ENCODE results near the gene DENND1A.
"Not testable (repeated sequence)": the region's sequence is repeated elsewhere in the genome, so short reads cannot be mapped to it uniquely, and the experiment has no call there.

DENND1A gene

DNA sequence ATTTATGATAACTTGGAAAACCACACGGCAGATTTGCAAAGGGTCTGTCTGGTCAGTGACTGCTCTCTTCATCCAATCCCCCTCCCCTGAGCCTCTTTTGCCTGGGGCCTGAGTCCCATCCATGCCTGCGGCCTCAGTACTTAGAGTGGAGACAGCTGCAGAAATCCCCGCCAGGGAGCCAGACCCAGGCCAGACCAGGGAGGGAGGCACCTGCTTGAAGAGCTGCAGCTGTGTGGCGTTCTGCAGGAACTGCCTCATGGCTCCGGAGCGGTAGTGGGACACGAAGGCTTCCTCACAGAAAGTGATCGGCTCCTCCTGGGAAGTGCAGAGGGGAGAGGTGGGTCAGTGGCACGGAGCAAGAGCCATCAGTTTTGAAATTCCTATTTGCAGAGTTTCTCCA lies 472.3 kb downstream of the DENND1A start:
- DNase-seq (ENCODE audit: low read depth in 2 of 2): no peak

DNA sequence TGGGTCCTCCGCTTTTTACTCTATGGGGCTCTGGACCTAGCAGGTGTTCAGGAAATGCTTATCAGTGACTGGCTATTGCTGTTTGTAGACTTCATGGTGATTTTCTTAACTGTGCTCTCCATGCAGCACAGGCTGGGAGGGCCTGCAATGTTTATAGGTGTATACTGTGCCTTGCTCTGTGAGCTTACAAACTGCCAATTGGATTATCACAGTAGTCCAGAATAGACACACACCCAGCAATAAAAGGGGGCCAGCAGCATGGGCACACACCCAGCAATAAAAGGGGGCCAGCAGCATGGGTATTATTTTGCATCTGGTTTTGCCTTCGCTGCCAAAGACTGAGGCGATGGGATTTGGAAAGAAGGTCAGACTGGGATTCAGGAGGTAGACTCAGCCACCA lies 473.9 kb downstream of the DENND1A start:
- no peak for DNase-seq (ENCODE audit: low read depth in 2 of 2)

DNA sequence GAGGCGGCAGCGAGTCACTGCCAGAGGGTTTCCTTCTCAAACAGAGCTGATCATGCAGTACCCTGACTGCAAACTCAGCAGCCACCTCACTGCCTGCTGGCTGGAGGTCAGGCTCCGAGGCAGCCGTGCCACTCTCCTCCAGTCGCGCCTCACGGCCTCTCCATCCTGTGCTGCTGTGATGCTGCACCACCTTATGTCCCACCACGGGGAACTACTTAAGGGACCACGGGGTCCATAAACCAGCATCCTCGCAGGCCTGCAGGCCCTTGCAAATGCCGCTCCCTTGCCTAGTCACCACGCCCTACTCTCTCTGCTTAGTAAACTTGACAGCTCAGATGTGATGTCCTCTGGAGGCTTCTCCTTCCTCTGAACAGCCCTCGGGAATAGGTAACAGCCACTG lies 474.7 kb downstream of the DENND1A start:
- no peak for DNase-seq (ENCODE audit: low read depth in 2 of 2)

DNA sequence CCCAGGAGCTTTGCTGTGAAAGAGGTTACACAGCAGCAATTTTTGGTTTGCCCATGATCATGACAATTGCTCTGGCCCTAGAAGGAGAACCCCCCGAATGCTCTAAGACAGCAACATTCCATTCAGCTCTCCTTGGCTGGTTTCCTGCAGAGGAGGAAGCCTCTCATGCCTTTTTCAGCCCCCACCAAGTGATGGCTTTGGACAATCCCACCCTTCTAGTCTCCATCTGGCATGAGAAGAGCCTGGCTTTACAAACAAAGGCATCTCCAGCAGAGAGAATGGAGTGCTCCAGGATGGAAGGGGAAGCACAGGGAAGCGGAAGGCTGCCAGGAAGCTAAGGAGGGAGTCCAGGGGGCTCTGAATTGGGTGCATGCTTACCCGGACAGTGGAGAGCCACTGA lies 475.6 kb downstream of the DENND1A start:
- DNase-seq (ENCODE audit: low read depth in 2 of 2): no peak

DNA sequence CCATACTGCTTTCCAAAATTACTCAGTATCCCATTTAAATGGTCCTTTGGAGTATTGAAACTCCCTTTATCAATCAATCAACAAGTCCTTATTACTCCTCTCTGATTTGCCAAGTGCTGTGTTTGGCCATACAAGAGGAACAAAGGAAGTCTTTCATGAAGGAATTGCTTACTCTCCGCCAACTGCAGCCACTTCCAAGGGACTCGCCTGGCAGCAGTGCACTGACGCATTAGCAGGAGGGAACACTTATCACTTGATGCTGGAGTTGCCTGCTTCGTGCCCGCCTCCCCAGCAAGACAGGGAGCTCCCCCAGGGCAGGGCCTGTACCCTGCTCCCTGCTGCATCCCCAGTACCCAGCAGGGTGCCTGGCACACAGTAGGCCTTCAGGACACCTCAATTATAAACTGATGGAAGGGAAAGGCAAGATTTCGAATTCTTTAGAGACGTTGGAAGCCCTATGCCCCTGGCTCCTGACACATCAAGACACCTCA lies 476.1 kb downstream of the DENND1A start:
- DNase-seq (ENCODE audit: low read depth in 2 of 2): no peak

DNA sequence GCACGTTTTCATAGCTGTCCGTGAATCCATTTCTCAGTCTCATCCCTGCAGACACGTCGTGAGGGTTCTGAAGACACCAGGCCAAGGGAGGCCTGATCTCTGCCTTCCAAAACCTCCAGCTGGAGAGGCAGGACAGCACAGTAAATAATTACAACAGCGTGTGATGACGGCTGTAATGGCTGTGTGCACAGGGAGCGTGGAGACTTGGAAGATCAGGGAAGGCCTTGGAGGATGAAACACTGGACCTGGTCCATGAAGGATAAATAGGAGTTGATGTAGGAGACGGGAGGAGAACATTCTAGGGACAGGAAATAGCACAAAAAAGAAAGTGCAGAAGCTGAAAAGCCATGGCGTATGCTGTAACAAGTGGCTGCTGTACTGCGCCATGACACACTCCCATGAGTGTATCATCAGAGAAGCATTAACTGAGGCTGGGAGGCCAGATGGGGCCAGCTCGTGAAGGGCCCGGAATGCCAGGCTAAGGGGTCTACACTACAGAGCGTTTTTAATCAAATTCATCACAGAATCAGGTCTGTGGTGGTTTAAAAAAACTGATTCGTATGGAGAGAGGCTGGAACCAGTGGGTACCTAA lies 476.8 kb downstream of the DENND1A start:
- no peak for DNase-seq (ENCODE audit: low read depth in 2 of 2)

DNA sequence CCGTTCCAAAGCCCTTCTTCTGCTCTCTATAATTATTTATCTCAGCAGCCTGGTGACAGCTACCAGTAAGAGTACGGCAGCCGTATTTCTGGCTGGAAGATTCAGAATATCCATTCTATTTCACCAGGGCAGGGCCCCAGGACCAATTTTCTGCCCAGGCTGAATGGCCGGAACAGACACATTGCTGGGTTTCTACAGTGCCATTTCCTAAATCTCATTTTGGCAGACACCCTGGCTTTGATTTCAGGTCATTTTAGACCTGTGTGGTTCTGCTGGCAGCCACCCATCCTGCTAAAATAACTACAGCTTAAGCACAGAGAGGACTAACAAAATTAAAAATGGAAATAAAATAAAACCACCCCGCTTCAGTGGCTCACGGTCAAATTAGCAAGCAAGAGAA lies 478.9 kb downstream of the DENND1A start:
- no peak for DNase-seq (ENCODE audit: low read depth in 2 of 2)

DNA sequence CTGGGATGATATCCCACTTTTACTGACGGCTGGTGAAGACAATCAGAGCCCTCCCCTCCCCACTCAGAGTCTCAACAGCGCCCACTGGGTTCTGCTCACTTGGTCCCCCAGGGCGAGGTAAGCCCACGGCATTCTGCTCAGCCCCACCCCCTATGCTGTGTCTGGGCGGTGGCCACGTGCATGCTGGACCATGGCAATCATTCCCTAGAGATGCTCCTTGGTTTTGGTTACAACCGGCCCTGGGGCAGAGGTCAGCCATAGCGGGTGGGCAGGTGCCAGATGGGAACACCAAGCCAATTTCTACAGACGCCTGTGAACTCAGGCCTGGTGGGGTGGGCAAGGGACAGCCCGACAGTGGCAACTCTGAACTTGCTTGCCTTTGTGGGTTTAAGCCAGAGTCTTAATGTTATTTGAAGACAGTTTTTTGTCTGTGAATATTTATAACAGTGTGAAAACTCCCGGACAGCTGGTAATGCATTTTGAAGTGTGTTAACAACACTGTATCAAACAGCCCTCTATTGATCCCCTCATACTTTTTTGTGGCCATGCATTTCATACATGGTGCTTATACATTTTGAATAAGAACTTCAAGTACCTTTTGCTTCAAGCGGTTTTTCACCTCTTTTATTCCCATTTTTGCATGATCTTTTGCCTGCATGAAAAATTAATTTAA lies 479.7 kb downstream of the DENND1A start:
- DNase-seq (ENCODE audit: low read depth in 2 of 2): no peak

DNA sequence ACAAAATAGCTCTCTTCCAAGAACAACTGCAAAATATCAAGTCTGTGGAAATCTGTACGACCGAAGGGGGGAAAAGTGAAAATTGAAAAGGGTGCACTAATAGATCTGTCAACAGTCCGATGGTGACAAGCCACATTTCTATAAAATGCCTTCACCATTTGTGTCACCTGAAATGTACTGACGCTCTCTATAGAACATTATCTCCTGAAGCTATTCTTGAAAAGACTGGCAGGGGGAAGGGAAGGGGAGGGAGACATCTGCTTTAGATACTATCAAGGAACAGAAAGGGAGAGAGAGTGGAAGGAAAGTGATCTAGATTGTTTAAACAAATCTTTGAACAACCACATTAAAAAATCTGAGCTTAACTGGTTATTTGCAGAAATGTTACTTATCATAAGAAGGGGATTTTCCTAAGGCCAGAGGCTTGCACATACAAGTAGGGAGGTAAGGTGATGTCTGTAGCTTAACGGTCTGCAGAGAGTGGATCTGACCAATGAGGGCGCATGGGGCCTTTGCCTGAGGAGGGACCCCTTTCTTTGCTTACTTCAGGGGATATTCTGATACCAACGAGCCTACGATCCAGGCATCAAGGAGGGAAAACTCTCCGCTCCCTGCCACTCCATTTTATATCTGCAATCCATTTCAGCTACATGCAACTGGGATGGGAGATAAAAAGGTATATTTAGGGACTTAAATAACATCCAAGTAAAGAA lies 481.8 kb downstream of the DENND1A start:
- DNase-seq (ENCODE audit: low read depth in 2 of 2): no peak

DNA sequence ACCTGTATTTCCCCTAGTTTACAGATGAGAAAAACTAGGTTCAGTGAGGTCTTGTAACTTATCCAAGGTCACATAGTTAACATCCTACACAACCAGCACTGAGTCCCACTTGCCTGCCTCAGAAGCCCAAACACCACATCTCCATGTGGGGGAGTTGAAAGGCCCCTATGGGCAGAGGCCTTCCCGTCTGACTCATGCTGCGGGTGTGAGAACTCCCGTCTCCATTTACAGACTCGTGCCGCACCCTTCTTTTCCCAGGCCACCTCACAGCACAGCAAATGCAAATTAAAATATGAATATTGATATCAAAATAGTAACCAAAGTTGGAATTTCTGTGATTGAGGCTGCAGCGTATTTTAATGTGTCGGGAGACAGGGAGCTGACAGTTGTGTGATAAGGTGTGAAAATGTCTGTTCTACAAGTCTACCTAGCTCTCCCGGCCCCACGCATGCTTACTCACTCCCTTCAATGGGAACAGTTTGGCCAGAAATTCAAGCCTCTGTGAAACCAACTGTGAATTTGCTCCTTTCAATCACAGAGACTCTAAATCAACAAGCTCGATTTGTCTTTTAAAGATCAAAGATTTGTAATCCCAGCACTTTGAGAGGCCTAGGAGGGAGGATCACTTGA lies 483.8 kb downstream of the DENND1A start:
- no peak for DNase-seq (ENCODE audit: low read depth in 2 of 2)

DNA sequence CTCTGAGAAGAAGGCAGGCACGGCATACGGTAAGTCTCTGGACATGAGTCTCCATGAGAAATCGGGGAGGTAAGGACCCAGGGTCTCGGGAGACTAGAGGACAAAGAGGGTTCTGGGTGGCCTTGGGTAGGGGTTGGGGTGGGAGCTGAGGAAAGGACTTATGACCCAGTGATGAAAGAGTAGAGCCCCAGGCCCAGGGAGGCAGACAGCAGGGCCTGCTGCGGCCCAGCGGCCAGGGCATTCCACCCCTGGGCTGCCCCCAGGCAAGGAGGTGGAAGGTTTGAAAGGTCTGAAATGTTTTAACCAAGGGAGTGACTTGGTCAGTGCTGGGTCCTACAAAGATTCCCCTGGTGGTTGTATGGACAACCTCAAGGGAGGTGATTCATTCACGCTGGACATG lies 484.8 kb downstream of the DENND1A start:
- DNase-seq (ENCODE audit: low read depth in 2 of 2): no peak

DNA sequence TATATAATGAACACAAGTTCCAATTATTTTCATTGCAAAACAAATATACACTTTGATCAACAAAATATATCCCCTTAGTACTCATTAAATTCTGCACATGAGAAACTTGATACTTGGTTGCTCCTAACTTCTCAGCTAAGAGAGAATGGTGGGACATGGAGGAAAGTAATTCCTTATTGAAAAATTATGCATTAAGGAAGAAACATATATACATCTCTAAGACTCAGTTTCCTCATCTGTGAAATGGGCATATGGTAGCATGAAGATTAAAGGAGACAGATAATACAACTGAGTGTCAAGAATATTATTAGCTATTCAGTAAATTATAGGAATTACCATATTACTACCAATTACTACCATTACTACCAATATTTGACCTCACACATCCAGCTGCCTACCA lies 488.2 kb downstream of the DENND1A start:
- DNase-seq (ENCODE audit: low read depth in 2 of 2): no peak

DNA sequence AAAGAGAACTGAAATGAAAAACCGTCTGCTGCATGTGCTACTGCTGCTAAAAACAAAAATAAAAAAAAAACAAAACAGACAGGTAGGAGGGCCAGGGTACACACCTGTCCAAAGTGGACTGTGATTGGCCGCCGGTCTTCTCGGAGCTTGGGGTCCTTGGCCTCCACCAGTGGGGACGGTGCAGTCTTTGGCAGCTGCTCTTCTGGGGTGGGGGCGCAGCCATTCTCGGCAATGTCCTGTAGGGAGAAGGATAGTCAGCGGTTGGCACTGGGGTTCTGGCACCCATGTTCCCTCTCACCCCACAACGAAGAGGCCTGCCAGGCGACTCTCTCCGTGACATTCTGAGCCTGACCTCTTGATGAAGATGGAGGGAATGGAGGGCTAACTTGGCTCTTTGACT lies 489.7 kb downstream of the DENND1A start:
- no peak for DNase-seq (ENCODE audit: low read depth in 2 of 2)

DNA sequence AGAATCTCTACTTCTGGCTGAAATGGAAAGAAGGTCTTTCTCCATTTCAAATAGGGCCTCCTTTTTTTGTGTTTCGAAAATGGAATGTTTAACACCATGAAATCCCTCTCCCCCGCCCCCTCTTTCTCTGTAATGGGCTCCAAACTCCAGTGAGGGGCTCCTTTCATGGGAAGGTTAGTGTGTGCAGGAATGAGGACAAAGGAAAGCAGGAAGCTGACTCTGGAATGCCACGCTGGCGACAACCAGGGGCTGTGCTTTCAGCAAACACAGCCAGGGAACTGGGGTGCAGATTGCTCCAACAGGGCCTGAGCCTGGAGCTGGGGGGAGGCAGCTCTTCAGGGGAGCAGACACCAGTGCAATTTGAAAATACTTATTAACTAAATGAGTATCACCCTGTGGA lies 491.1 kb downstream of the DENND1A start:
- no peak for DNase-seq (ENCODE audit: low read depth in 2 of 2)

DNA sequence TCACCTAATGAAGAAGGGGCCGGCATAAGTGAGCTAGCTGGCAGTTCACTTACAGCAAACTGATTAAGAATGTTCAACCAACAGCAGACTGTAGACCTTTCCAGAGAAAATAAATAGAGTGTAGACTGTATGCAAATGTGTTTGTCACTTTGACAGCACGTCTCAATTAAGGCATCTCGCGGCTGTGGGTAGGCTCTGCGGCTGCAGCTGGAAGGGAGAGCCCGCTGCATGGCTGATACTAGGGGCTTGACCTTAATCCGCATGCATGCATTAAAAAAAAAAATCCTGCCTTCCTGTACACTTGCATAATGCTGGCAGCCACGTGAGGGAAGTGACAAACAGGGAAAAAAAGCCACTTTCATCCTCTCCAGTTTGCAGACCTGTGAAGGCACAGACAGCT lies 491.6 kb downstream of the DENND1A start:
- no peak for DNase-seq (ENCODE audit: low read depth in 2 of 2)

DNA sequence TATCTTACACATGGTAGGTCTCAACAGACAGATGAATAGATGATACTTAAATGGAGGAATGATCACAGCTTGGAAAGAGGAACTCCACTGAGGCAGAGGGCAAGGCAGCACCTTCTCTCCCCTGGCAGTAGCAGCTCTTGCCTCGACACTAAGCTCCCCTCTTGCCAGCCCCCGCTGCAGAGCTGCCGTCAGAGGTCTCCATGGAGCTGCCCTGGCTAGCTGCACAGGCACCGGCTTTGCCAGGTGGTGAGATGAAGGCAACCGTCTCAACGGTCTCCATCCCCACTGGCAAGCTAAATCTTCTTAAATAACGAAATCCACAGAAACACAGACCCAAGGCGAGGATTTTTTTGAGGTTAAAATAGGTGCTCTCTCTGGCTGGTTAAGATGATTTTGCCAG lies 492.7 kb downstream of the DENND1A start:
- no peak for DNase-seq (ENCODE audit: low read depth in 2 of 2)

DNA sequence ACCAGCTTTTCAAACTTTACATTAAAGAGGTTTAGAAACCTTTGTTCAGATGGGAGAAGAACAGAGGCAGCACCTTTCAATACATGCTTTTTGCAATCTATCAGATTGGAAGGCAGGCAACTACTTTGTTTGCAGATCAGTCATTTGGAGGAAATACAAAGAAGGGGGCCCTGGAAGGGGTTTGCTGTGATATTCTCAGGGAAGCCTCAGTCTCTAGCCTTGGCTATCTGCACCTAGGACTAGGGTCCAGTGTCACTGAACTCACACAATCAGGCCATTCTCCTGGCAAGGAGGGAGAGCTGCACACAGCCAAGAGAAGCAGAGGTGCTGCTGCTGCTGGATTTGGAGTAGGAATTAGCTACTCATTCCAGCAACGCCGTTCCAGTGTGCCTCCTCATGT lies 494.5 kb downstream of the DENND1A start:
- no peak for DNase-seq (ENCODE audit: low read depth in 2 of 2)

DNA sequence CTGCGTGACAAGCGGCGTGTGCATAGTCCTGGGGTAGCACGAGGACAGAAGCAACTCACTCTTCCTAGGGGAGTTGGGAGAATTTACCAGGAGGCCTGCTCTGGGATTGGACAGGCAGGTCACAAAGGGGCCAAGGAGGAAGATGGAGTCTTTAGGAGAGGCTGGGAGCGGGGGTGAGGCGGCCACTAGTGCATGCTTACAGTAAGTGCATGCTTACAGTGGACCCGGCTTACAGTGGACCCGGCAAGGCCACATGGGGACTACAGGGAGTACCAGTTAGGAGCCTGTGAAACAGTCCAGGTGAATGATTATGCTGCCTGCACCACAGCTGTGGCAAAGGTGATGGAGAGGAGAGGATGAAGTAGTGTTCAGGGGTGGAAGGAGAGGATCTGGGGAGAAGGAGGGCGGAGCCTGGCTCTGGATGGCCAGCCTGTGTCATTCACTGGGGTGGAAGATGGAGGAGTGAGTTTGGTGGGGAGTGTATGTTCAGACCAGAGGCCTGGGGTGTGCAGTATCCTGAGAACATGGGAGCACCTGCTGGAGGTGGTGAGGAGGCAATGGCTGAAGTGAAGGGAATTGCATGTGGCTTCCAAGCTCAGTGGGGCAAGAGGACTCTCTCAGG lies 495.2 kb downstream of the DENND1A start:
- DNase-seq (ENCODE audit: low read depth in 2 of 2): no peak

DNA sequence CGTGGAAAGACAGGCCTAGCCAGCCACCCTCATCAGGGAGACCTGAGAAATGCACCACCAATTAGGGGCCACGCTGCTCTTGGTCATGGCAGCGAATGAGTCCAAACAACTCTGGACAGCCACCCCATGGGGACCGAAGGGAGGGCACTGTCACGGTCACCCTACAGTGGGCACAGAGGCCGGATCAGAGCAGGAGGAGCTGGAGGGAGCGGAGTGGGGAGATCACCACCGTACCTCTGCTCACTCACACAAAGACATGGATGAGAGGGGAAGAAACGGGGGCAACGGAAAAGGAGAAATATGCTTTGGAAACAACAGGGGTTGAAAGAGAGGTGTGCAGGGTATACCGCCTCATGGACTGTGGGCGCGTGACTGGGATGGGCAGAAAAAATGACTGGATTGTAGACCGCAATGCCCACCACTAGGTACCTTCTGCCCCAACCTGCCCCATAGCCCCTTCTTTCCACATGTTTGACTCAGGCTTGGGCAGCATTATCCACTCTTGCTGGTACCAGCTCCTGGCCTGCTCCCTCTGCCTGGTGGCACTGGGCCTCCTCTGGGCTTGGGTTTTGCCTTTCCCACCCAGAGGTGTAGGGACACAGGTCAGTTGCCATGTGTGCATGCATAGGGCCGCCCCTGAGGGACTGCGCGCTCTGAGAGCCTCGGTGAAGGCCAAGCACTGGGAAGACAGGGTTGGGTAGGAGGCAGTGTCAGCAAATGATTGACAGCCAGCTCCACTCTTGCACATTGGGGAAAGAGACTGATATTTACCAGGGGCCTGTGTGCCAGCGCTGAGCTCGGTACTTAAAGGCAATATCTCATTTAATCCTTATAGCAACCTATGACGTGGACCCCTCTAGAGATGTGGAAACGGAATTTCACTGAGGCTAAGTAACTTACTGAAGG lies 497.3 kb downstream of the DENND1A start:
- no peak for DNase-seq (ENCODE audit: low read depth in 2 of 2)

DNA sequence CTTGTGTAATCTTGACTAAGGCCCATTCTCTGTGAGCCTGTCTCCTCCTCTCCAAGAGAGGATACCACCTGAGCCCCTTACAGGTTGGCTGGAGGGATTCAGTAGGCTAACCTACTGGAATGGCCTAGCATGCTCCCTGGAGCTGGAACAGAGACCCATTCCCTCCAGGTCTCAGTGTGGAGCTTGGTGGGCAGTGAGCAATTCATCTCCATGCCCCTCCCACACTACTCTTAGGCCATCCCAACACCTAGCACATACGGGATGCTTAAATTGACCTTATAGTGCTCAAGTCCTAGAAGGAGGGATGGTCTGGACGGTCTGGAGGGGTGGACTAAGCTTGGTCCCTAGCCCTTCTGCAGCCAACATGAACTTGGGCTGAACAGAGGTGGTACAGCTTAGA lies 498.3 kb downstream of the DENND1A start:
- DNase-seq (ENCODE audit: low read depth in 2 of 2): no peak

DNA sequence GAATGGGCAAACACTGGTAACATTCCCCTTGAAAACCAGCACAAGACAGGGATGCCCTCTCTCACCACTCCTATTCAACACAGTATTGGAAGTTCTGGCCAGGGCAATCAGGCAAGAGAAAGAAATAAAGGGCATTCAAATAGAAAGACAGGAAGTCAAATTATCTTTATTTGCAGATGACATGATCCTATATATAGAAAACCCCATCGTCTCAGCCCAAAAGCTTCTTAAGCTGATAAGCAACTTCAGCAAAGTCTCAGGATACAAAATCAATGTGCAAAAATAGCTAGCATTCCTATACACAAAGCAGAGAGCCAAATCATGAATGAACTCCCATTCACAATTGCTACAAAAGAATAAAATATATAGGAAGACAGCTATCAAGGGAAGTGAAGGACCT lies 501.5 kb downstream of the DENND1A start:
- not testable (repeated sequence) for DNase-seq (ENCODE audit: low read depth in 2 of 2)
